Measurements from ENCODE around the gene PTPRG.

Gene PTPRG

DNA sequence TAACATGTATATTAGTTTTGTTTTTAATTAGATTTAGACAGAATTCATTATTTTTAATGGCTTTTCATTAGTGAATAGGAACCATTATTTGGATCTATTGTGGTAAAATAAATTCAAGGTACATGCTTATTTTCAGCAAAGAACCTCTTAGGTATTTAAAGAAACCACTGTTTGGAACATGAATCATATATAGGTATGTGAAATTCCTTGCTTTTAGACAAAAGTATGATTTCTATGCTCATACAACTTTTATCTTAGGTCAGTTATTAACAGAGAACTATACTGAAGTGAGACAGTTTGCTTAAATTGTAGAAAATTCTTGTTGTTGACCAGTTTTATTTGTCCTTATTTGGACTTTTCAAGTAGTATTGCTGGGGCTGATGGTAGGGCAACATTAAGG lies 422.1 kb downstream of the PTPRG start:
- no peak for DNase-seq

- no peak for DNase-seq
Observed at GRCh38 chr3:61985020-61985419, 423.6 kb downstream of the PTPRG start.

DNA sequence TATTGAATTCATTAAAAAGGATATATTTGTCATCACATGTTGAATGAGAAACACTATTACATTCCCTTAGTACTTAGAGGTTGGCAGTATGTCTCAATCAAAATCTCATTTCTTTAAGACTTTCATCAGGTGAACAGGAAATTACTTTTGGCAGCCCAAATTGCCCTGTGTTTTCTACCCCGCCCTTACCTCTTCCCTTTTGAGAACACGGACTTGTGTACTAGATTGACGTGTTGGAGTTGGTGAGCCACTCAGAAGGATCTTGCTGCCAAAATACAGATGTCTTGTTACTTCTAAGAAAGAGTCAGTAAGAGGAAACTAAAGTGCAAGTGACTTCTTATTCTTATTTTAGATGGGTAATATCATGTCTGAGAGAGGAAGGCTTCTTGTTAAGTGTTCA lies 425.1 kb downstream of the PTPRG start:
- no peak for DNase-seq

GRCh38 chr3:61989681-61990080 lies 428.3 kb downstream of the PTPRG start:
- no peak for DNase-seq

DNA sequence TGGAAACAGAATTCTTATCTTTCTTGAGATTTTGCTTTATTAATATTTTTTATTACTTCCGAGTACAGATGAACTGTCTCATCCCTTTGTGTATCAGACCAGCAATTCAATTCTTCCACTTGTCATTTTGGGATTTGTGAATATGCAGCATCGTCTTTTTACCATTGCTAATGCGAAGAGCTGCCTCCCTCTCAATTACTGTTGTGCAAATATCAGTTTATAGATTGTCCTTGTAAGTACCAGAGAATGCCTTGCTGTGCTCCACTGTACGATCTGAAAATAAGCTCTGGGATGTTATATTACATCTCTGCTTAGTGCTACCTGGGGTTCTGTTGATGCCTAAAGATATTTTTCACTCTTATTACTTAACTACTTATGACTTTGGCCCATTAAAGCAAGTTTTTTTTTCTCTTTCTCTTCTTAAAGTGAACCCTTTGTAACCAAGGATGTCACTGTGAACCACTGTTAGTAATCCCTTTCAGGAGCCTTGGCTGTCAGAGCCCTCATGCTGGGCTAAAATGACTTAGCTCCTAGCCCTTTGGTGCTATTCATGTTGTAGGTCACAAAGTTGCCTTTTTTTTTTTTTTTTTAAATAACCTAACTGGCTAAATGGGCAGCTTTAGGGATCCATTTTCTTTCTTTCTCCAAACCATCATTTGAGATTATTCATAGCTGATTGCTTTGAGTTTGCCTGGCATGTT lies 429.1 kb downstream of the PTPRG start:
- no peak for DNase-seq

DNA sequence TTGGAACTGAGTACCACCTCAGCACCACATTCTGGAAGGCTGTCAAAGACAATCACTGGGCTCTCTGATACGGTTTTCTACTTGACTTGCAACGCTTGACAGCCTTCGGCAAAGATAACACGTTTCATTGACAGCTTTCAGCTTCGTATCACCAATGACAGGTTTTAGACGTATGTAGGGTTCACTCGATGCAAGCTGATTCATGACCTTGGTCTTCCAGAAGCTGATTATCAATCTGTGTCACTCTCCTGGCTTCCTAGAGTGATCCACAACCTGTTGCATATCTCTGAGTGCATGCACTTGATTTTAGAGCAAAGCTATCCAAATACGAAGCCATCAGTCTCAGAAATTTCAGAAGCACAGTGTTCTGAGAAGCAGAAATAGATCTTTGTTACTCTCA lies 430.3 kb downstream of the PTPRG start:
- DNase-seq, result no peak

- no peak for DNase-seq
Observed at GRCh38 chr3:61996366-61996765, 435.0 kb downstream of the PTPRG start.

DNA sequence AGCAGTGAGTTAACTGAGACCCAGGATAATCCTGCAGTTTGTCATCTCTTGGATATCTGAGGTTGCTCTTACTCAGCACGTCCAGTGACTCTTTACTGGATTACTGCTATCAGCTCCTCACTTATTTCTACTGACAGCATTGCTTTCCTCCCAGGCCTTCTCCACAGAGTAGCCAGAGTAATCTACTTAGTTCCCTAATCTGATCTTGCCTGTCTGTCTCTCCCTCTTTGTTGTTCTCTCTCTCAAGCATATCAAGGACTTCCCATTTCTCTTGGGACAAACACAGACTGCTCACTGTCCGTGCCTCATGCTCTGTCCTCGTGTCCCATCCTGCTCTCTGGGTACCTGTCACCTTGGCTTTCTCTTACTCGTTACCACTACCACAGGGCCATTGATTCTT lies 435.7 kb downstream of the PTPRG start:
- DNase-seq, result no peak

DNA sequence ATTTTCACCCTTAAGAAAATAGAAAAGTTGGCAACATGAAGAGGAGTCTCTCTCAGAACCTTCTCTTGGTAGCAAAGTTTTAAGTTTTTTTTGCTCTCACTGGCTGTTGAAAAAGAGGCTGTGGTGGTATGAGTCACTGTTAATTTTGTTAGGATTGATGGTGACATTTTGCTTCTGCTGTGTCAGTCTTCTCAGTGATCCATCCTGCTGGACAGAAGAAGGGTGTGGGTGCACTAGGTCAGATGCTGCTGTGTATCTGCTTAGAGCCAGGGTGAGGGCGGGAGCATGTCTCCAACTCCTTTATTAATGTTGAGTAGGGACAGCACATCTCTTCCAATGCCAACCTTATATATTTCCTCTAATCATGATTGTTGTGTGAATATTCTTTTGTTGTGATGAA lies 442.5 kb downstream of the PTPRG start:
- no peak for DNase-seq

- no peak for DNase-seq
Observed at GRCh38 chr3:62007036-62007435, 445.7 kb downstream of the PTPRG start.

GRCh38 chr3:62010989-62011388 lies 449.6 kb downstream of the PTPRG start:
- DNase-seq, result no peak

GRCh38 chr3:62011666-62012065 lies 450.3 kb downstream of the PTPRG start:
- DNase-seq, result no peak

- DNase-seq, result no peak
Observed at GRCh38 chr3:62013951-62014350, 452.6 kb downstream of the PTPRG start.

GRCh38 chr3:62015111-62015510 lies 453.7 kb downstream of the PTPRG start:
- DNase-seq, result no peak

DNA sequence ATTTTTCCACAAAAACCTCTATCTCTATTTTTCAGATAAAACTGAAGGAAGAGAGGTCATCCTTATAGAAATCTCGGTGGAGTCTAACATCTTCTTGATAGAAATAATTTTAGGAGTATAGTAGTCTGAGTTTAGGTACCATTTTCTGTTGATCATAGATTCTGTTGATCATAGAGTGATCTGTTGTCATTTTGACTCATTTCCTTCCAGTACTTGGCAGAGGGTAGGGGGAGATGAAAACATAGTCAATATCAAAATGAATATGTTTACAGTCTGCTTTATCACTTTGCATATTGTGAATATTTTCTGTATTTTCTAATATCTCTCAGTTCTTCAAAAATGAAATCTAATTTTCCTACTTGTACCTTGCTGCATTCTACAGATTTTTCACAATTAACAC lies 458.5 kb downstream of the PTPRG start:
- DNase-seq, result no peak

GRCh38 chr3:62020706-62021105 lies 459.3 kb downstream of the PTPRG start:
- DNase-seq, result no peak

DNA sequence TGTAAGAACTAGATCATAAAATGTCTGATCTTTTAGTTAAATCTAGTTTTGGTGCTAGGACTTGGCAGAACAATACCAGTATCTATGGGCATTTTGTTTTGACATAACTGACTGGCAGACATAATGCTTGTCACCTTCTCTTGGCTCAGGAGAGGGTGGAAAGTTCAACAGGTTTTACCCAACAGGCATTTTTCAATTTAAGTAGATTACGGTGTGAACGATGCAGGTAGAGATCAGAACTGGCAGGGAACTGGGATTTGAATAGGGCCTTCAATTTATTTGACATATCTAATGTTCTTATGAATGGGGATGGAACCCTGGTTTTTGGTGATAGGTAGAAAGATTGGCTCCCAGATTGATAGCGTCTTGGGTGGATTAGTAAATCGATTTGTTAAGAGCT lies 460.9 kb downstream of the PTPRG start:
- no peak for DNase-seq

DNA sequence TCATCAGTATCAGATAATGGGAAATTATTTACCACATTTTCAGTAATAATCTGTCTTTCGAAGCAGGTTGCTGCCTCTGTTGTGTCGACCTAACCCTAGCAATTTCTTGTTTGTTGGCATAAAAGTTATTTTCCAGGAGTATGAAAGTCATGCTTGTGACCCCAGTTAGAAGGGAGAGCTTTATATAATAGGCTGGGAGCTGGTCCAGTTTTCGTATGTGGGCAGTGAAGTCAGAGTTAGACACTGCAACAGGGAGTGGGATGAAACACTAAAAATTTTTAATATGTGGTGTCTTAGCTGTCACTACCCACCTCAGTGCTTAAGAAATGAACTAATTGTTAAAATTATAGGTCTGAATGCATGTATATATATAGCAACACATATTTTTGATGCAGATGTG lies 463.5 kb downstream of the PTPRG start:
- DNase-seq, result no peak

GRCh38 chr3:62025913-62026312 lies 464.5 kb downstream of the PTPRG start:
- DNase-seq, result no peak

DNA sequence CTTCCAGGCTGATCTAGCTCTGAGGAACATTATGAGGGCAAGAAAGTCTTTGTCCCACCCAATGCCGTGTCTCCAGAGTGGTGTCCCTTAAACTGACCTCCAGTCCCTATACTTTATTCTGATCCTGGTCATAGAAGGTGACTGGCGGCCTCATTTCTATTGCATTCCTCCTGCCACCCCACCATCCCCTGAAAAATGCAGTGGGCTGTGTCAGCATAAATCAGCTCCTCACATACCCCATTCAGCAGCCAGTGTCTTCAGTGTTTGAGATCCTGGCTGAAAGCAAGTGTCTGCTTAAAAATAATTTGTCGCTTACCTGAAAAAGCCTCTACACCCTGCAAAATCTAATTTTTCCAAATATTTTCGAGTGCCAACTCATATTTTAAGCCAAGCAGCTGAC lies 465.9 kb downstream of the PTPRG start:
- DNase-seq, result no peak

DNA sequence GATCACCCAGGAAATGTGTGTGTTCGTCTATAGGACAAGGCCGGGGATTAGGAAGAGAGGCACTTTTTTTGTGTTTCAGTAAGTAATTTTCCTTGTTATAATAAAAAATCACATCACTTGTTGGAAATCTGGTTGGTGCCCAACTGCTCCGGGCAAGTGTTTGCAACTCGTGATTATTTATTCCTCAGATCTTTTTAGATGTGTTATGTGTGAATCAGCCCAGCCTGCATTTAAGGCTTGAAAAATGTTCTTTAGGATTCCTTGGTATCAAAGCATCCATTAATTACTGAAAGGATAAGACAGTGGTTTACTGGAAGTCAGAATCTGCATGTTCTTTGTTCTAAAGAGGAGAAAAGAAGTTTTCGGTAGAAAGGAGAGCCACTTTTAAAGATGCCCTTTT lies 466.4 kb downstream of the PTPRG start:
- DNase-seq, result no peak

DNA sequence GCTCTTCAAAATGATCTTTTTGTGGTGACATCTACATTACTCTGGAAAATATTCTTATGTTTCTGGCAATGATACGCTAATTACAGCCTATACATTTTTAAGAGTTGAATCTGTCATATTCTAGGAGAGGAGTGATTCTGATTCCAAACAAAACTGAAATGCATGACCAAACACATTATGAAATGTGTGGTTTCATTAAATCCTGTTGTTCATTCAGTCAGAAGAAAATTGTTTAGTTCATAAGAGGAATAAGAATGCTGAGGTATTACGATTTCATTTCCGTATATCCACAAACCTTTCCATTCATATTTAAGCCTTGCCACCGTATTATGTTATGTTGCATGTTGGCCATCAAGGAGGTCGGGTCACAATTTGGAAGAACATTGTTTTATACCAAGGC lies 466.9 kb downstream of the PTPRG start:
- no peak for DNase-seq

DNA sequence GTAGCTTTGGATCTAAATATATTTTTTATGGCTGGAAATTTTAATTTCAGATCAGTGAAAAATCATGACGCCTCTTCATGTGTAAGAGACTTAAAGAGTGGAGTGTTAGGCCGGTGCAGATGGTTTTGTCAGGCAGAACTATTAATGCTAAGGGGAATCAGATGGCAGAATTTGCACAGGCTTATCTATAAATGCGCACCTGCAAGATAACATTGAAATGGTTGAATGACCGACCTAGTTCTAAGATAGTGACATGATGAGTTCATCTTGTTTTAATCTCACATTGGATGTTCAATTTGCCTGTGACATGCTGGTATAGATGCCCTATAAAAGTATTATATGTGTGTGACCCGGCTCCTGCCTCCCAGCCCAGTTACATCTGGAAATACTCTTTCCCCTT lies 471.4 kb downstream of the PTPRG start:
- DNase-seq, result no peak

GRCh38 chr3:62035402-62036057 lies 474.2 kb downstream of the PTPRG start:
- no peak for DNase-seq

DNA sequence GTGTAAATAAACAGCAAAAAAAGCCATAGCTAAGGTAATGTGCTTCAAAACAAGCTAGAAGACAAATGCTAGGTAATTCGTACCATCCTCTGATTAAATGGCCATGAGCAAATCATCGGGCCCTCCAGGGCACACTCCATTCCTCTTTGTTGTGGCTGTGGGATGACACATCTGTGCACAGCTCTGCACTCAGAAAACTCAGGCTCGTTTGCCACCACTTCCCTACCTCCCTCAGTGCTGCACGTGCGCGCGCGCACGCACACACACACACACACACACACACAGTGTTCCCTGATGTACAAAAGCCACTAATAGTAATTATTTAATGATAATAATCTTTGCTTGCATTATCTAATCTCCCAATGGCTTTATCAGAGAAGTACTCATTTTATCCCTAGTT lies 475.4 kb downstream of the PTPRG start:
- no peak for DNase-seq

Data from activated naive CD4-positive, alpha-beta T cell treated with Interleukin-2 at 50 U/mL for 16 hours (primary cell).